Measurements from ENCODE around the gene SLC46A2.

Gene SLC46A2

DNA sequence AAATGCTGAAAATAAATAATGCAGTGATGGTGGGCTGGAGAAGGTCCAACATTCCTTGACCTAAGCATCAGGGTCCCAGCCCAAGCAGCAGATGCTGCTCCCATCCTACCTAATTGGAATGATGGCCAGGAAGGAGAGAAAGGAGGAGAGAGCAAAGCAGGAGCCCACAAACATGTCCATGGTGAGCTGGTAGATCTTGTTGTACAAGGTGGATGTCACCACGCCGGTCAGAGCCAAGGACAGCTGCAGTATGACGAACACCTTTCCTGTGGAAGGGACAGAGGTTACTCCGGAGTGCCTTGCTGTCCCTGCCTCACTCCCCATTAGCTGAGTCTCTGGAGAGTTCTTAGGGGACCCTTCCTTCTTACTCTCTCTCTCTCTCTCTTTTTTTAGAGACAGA is 4.3 kb downstream of the SLC46A2 start:
- DNase-seq (ENCODE audit: low read depth, low spot score), result no peak

DNA sequence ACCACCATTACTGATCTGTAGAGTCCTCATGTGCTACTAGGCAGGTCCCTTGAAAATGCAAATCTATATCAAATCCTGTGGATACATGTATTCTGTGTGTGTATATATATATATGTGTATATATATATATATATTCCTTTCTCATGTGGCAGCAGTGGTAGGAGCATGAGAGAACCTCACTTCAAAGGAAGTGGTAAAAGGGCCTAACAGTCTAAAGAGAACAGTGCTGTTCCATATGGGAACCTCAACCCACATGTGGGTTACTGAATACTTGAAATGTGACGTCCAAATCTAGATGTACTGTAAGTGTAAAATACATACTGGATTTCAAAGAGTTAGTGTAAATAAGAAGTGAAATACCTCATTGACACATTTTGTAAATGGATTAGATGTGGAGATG is 5.4 kb downstream of the SLC46A2 start:
- DNase-seq (ENCODE audit: low read depth, low spot score), result no peak

DNA sequence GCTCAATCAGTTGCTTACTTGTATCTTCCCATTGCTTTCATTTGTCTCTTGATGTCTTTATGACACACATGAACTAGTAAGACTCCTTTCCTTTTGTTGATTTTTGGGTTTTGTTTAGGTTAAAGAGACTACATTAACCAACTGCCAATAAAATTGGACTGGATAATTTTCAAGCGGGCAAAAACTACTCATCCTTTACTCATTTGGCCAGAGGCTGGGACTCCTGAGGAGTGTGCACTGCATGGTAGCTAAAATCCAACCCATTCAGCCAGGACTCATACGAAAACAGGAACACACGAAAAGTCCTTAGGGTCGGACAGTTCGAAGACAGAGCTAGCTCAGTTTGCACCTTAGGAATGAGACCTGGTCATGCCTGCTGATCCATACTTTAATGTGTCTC is 6.0 kb downstream of the SLC46A2 start:
- no peak for DNase-seq (ENCODE audit: low read depth, low spot score)

DNA sequence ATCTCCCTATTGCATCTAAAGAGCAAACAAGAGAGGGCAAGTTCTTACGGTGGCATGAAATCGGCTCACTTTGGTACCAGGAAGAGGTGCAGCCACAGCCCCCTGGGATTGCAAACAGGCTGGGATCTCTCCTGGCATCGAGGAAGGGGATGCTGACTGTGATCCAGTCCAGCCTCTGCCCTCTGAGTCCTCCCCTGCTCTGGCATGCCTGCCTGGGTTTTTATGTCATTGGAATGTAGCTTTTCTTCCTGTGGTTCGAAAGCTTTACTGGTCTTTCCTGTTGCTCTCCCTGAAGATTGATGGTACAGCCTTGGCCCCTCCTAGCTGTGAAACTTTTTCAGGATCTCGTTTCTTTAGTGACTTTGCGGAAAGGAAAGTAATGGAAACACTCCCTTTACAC is 6.6 kb downstream of the SLC46A2 start:
- DNase-seq (ENCODE audit: low read depth, low spot score), result no peak

DNA sequence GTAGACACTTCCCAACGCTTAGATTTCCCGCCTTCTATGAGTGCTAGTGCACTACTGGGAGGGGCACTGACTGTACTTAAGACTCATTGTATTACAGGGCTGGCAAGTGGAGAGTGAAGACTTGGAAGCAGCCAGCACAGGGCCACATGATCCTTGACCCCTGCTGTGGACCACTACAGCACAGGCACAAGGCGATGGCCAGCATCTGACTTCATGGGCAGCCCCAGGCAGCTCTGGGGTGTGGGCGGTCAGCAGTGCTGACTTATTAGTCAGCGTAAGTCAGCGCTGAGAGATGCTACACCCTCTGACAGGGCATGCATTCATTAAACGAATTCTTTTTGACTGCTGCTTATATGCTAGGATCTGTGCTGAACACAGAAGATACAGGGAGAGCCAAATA is 9.3 kb downstream of the SLC46A2 start:
- DNase-seq (ENCODE audit: low read depth, low spot score), result no peak

DNA sequence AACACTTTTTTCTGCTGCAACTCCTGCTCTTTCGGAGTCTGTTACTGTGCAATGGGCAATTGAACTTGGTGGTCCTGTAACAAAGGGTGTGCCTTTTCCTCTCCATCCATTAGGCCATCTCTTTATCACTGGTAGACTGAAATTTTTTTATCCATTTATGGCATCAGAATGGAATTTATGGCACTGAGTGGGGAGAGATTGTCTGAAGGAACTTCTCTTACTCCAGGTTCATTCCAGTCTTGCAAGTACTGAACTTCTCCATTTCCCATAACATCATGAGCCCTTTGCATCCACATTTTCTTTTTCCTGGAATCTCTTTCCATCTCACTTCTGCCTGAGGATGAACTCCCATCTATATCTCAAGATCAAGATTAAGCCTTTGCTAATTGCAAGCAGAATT is 10.0 kb downstream of the SLC46A2 start:
- DNase-seq (ENCODE audit: low read depth, low spot score), result no peak

DNA sequence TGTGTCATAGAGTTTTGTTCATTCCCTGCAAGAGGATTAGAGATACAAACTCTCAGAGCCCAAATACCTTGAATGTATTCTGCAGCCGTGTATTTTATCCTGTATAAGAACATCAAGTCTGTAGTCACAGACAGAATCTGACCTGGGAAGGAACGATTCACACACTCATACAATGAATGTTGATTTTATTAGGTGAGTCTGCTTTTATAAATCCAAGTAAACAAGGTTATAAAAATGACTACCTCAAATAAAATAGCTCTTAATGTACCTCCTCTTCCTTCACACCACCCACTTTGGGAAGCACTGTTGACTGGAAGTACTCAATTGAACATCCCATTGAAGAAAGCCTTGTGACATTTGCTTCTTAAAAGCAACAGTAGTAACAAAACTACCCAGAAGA is 11.9 kb downstream of the SLC46A2 start:
- DNase-seq (ENCODE audit: low read depth, low spot score), result no peak

DNA sequence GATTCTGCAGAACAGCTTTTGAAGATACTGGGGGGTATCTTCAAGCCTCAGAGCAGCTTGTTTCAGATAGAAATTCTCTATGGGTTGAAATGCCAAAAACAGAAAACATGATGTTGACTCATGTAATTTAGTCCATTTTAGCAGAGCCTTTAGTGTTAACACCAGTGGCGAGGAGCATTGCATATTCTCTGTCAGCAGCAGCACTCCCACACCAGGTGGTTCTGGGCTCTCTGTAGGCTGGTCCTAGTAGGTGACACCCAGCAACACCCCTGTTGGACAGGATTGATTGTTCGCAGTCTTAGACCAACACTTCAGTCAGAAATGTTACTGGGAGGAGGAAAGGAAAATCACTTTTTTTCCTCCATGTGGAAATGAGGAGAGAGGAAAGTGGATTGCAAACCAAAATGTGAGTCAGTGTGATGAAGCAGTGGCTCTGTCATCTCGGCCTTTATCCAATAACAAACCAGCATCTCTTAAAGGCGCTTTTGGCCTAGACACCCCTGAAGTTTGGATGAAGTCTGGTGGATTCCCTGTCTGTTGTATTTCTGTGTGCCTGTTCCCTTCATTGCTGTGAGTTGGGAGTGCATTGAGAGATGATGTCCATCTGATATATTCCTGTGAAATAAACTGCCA is 16.8 kb downstream of the SLC46A2 start:
- DNase-seq (ENCODE audit: low read depth, low spot score), result no peak

DNA sequence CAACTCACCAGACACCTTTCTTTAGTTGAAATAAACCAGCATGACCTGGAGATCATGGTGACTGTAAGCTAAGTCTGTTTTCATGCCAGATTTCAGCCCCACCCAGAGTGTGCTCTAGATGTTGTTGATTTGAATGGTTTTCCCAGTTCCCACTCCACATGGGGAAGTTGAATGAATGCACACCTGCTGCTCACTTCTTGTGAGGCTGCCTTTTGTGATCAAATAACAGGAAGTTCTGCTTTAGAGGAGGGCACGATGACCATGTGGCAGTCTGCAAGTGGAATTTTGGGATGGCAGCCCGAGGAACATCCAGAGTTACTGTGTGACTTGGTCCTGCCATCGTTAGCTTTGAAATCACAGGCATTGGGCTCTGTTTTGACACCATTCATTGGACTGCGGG is 18.7 kb downstream of the SLC46A2 start:
- DNase-seq (ENCODE audit: low read depth, low spot score), result no peak

DNA sequence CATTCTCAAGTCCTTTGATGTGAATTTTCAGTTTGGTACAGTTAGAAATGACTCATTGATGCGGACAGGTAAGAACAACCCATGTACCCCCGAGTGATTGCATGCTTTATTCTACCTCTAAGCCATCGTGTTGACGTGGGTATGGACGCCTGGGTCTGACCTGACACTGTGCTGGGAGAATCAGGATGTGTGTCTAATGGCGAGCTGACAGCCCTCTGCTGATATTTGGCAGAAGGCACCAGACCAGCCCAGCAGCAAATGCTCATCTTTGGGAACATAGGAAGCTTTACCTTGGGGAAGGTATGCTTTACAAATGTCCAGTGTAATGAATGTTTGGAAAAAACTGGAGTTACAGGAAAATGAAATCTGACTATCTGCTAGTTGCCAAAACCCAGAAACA is 20.1 kb downstream of the SLC46A2 start:
- no peak for DNase-seq (ENCODE audit: low read depth, low spot score)

DNA sequence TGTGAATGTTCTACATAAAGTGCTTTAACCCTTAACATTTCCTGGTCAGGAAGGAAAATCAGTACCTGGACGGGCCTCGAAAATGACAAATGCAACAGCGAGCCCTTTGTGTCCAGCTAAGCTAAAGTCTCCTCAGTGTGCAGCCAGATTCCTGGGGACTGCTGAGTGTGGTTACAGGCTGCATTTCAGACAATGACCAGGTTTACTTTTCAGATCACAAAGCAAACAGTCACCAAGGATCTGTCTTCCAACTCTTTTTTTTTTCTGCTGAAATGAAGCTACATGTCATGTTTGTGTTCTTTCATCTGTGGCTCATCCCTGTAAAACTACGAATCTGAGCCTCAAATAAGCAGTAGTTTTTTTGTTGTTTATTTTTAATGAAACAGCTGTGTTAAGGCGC is 20.8 kb downstream of the SLC46A2 start:
- DNase-seq (ENCODE audit: low read depth, low spot score), result no peak

DNA sequence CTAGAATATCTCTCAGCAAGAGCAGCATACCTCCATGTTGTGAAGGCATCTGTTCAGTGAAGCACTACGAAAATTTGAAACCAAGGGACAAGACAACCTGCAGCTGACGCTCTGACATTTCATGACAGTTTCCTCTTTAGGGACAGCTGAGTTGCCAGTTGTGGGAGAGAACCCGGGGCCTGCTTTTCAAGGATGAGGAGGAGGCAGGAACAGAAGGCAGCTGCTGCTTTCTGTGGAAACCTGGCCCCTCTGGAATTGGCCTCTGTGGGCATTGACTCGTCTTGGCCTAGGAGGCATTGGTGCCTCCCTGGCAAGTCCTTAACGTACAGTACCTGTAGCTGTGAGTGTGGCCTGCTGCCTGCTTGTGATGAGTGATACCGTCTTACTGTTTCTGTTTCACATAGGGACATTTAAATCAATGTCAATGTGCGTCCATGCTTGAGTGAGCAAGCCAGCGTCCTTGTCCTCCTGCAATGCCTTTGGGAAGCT is 21.6 kb downstream of the SLC46A2 start:
- no peak for DNase-seq (ENCODE audit: low read depth, low spot score)

DNA sequence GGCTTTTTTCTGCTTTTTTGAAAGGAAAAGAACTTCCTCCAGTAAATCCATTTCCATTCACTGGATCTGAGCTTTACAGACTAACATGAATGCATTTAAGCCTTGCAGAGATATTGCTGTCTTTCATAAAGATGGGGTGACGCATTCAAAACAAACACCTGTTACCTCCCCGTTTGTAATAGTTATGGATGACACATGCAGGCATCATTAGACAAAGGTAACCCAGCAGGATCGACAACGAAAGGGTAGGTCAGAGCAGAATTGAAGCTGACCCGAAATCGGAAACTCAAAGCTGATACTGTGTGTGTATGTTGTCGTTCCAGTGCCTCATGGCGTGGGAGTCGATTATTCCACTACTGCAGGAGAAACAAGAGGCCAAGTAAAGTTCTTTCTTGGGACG is 22.2 kb downstream of the SLC46A2 start:
- DNase-seq (ENCODE audit: low read depth, low spot score), result no peak

DNA sequence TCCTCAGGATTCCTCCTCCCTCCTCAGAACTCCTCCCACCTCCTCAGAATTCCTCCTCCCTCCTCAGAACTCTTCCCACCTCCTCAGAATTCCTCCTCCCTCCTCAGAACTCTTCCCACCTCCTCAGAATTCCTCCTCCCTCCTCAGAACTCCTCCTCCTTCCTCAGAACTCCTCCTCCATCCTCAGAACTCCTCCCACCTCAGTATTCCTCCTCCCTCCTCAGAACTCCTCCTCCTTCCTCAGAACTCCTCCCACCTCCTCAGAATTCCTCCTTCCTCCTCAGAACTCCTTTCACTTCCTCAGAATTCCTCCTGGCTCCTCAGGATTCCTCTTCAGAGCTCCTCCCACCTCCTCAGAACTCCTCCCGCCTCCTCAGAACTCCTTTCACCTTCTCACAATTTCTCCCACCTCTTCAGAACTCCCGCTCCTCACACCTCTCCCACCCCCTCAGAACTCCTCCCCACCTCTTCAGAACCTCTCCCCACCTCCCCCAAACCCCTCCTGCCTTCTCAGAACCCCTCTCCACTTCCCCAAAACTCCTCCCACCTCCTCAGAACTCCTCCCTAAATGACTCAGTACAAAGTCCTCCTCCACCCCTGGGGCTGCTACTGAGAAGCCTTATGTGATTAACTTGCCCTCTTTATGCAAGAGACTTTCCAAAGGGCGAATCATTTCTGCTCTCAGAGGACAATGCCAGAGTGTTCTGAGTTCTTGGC is 23.2 kb downstream of the SLC46A2 start:
- DNase-seq (ENCODE audit: low read depth, low spot score), result no peak

DNA sequence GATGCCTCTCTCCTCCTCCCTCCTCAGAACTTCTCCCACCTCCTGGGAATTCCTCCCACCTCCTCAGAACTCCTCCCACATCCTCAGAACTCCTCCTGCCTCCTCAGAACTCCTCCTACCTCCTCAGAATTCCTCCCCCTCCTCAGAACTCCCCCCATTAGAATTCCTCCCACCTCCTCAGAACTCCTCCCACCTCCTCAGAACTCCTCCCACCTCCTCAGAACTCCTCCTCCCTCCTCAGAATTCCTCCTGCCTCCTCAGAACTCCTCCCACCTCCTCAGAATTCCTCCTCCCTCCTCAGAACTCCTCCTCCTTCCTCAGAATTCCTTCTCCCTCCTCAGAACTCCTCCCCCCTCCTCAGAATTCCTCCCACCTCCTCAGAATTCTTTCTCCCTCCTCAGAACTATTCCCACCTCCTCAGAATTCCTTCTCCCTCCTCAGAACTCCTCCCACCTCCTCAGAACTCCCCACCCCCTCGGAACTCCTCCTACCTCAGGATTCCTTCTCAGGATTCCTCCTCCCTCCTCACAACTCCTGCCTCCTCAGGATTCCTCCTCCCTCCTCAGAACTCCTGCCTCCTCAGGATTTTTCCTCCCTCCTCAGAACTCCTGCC is 23.9 kb downstream of the SLC46A2 start:
- no peak for DNase-seq (ENCODE audit: low read depth, low spot score)

DNA sequence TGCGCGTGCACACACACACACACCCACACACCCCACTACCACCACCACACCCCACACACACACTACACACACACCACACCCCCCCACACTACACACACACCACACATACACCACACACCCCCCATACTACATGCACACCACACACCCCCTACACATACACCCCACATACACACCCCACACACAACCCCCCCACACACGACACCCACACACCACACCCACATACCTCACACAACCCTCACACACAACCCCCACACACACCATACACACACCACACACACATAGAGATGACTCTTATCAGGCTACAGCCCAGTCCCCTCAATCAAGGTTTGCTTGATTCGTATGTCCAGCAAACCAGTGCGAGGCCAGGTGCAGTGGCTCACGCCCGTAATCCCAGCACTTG is 25.7 kb downstream of the SLC46A2 start:
- no peak for DNase-seq (ENCODE audit: low read depth, low spot score)

DNA sequence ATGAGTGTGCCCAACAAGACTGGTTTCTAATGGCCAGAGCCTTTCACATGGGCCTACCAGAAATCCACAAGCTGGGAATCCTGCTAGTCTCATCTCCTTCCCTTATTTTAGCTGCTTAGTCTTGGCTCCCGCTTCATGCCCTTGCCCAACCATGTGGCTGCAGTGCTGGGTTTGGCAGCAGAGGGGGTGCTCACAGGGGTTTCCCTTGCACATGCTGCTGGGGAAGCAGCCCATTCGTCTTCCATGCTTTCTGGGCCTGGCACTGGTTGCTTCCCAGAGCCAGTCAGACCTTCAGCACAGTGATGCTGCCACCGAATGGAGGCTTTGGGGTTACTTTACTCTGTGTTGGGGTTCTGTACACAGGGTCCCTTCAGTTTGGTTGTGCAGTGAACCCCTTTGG is 26.3 kb downstream of the SLC46A2 start:
- no peak for DNase-seq (ENCODE audit: low read depth, low spot score)

DNA sequence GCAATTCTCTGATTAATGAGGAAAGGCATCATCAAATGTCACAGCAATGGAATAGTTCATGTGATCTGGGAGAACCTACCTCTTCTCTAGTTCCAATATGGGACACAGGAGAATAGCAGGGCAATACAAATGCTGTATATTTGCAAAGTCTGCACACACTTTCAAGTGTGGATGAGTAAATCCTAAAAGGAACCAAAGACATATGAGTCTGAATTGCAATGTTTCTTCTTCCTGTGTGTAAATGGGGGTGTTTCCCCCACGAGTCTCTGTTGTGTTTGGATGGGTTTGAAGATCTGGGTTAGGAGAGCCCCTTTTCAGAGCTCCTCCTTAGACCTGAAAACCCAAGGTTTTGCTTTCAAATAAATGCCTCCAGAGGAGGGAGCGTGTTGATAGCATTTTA is 26.9 kb downstream of the SLC46A2 start:
- DNase-seq (ENCODE audit: low read depth, low spot score), result no peak

DNA sequence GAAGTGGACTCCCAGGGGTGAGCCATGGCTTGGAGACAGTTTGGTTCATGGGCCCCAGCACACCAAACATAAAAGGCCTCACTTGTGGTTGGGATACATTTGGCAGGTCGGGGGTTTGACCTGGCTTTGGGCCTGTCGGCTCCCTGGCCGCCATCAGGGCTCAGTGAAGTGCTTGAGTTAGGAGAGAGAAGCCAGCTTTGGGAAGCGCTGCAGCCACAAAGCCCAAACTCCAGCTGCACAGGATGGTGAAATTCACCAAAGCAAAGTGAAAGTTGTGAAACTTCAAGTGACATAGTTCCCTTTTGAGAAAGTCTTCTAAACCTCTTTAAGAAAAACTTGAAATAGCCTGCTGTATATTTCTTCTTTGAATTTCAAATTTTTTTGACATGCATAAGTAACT is 27.5 kb downstream of the SLC46A2 start:
- DNase-seq (ENCODE audit: low read depth, low spot score), result no peak

DNA sequence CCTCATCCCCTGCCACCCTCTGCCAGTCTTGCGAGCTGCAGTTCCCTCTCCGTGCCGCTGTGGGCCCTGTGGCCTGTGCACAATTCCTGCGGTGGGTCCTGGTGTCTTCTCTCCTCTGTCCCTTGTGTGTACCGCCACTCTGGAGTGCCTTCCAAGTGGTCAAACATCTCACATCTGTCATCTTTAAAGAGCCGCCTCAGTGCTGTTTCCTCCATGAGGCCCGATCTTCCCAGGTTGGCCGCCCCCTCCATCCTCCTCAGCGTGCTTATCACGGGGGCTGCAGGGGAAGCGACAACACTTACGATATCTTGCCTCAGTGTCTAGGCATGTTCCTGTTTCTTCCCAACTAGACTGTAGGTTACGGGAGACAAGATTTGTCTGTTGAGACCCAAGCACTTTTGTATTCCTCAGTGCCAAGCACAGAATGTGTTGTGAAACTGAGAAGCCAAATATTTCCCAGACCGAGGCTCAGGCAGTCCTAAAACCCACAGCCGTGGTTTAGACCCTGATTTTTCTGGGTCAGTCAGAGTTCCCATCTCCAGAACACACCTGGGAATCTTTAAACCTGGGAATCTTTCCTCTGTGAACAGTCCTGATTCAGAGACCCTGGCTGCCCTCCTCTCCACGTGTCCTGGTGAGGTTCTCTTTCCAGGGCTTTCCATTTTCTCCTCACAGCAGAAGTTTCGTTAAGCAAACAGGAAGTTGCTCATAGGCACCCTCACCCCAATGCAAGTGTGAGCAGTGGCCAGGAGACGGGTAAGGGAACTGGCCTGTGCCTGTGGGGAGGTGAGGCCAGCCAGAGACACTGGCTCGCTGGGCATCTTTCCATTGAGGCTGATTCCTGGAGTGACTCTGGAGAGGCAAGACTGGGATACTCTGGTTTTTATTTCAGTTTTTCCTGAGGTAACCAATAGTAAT is 28.8 kb downstream of the SLC46A2 start:
- no peak for DNase-seq (ENCODE audit: low read depth, low spot score)

DNA sequence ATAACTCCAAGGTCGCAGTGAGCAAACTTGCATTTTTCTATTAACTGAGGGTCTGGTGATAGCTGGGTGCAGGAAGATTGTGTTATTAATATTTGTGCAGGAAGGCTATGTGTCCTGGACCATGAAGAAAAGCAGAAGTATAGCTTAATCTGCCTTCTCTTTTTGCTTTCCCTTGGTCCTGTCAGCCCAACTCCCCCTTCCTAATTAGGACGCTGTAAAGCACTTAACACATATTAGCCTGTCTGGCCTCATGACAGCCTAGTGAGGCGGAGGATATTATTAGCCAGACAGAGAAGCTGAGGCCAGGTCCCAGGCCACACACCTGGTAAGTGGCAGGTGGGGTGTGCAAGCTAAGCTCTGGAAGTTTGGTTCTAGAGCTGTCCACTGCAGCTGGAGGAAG is 29.5 kb downstream of the SLC46A2 start:
- DNase-seq (ENCODE audit: low read depth, low spot score), result no peak

DNA sequence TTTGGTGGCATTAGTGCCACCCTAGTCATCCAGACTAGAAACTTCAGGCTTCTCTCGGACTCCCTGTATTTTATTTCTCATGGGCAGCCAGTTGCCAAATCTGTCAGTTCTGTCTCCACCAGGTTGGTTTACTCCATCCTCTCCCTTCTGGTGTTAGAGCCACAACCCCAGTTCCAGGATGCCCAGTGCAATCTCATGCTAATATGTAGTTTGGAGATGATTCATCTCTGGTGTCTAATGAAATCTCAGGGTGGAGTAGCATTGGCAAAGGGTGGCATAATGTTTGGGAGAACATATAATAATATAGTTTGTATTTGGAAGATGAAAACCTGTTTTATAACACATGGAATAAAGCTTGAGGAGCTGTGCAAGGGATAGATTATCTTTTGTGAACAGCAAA is 30.2 kb downstream of the SLC46A2 start:
- no peak for DNase-seq (ENCODE audit: low read depth, low spot score)

Data from activated CD4-positive, CD25-positive, alpha-beta regulatory T cell treated with anti-CD3 and anti-CD28 coated beads, Interleukin-2, amount 50 U/mL, for 16 hours (primary cell).